Erythroblast (primary cell): ENCODE measurements around the gene TSEN15.

ENCODE experiments used
- DNase-seq, 2 experiments: peaks; one replicate each; lab custom pipeline; 2025; lab: John Stamatoyannopoulos, UW
- GATA1 ChIP-seq: IDR thresholded peaks from 2 replicates; pipeline ENCODE4 v1.6.1; 2011; ENCODE audit warnings: low read depth, mild to moderate bottlenecking, control low read depth, low read length, moderate library complexity
- POLR2A ChIP-seq: IDR thresholded peaks from 2 replicates; pipeline ENCODE4 v1.6.1; 2011; ENCODE audit warnings: mild to moderate bottlenecking, low read length

Gene TSEN15

GRCh38 chr1:184052194-184052559 is 647 bp downstream of the TSEN15 start:
- TF ChIP-seq POLR2A (no peak), GATA1 (no peak)
- DNase-seq: peak; percentile 48 to 53

DNA sequence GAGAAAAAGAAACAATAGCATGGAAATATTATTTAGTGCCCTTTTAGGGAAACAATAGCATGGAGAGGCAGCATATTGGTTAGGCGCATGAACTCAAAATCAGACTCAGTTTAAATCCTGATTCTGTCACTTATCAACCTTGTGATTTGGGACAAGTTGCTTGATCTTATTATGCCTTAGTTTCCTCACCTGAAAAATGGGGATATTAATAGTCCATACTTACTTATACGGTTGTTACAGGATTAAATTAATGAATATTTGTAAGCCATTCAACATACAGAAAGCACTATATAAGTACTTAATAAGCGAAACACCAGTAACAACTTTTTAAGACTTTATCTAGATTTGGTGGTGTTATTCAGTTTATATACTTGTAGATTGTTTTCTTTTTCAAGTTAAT is 1.2 kb downstream of the TSEN15 start:
- no peak for TF ChIP-seq POLR2A
- DNase-seq: peak in 1 of 2 experiments; percentile 24

GRCh38 chr1:184053881-184054280 is 2.4 kb downstream of the TSEN15 start:
- TF ChIP-seq POLR2A (no peak), GATA1 (no peak)
- no peak for DNase-seq

GRCh38 chr1:184056921-184057555 is 5.5 kb downstream of the TSEN15 start:
- TF ChIP-seq GATA1 (no peak), POLR2A (no peak)
- DNase-seq: no peak

DNA sequence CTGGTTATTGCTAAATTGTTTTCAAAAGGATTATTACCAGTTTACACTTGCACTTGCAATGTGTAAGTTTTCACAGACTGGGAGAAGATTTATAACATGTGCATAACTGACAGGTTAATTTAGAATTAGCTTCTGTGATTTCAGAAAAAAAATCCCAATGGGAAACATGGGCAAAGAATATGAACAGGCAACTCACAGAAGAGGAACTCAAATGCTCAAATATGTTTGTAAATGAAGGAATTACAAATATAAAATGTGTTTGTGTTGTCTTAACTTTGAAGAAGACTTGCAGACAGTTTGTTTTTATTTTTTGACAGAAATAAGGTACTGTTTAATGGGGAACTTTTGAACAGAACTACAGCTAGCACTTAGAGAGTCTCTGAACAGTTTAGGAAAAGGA is 8.4 kb downstream of the TSEN15 start:
- TF ChIP-seq POLR2A (no peak), GATA1 (no peak)
- DNase-seq: no peak

DNA sequence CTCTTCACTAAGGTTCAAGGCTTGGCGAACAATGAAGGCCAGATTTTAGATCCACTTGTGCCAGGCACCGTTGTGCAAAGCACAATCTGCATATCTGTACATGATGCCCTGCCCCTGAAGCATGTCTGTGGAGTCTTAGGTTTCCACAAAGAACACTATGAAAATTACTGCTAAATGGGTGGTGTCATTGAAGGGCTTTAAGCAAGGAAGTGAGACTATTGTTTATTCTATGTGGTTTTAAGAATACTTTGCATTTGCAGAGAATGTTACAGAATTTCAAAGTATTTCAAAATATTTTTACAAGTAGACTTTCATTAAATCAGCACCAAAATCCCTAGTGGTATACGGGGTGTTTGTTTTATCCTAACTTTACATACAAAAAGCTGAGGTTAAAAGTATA is 8.8 kb downstream of the TSEN15 start:
- DNase-seq: no peak
- no peak for TF ChIP-seq POLR2A
- TF ChIP-seq GATA1: no peak

DNA sequence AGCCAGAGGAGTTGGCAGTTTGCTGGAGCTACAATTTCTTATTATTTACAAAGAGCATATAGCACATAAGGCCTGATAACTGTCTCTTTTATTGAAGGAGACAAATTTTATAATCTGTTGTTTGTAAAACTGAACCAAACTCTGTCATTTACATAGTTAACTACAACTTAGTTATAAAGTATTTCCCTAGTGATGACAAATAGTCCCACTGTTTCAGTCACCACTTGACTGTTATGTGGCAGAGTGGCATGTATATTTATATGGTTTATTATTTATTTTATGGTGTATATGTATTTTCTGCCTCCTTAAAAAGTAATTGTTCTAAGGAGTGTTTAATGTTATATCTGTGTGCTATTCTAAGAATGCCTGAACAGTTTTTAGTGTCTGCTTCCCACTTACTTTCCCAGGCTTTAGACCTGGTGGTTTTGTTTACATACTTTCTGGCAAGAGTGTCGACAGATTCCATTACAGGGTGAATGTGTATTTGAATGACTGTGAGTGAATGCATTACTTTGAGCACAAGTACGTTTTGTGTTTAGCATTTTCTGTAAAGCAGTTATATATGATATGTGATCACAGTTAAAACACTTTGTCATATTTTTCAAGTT is 10.0 kb downstream of the TSEN15 start:
- TF ChIP-seq POLR2A (no peak), GATA1 (no peak)
- DNase-seq: no peak

DNA sequence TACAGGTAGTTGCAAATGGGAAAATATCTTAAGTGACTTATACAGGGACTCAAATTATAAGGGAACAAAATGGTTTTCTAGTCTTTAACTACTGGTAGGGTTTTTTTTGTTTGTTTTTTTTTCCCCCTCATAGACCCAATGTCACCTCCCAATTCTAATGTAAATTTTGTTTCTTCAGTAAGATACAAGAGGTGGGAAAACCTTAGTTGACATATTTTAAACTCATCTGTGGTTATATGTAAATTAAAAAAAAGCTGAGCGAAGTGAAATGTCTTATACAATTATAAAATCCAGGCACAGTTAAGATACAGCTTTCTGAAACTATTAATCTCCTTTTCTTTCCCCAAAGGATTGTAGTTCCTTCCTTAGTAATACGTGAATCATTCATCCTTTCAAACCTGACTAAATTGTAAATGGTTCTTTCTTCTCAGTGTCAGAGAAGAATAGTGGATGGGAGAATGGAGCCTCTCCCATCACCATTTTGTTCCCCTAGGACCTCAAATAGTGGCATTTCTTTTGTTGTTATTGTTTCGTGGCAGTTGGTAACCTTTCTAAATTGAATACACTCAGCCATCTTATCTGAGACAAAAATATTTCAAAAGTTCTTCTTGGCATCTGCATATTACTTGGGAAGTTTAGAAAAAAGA is 11.2 kb downstream of the TSEN15 start:
- DNase-seq: no peak
- TF ChIP-seq GATA1 (no peak), POLR2A (no peak)

DNA sequence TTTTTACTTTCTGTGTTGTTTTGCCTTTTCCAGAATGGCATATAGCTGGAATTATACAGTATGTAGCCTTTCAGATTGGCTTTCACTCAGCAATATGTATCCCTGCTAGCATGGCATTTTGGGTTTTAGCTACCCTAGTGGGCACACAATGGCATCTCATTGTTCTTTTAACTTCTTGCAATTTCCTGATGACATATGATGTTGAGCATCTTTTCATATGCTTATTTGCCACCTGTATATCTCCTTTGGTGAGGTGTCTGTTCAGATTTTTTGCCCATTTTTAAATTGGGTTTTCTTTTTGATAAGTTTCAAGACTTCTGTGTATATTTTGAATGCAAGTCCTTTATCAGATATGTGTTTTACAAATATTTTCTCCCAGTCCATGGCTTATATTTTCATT is 14.0 kb downstream of the TSEN15 start:
- no peak for DNase-seq
- no peak for TF ChIP-seq GATA1
- no peak for TF ChIP-seq POLR2A

DNA sequence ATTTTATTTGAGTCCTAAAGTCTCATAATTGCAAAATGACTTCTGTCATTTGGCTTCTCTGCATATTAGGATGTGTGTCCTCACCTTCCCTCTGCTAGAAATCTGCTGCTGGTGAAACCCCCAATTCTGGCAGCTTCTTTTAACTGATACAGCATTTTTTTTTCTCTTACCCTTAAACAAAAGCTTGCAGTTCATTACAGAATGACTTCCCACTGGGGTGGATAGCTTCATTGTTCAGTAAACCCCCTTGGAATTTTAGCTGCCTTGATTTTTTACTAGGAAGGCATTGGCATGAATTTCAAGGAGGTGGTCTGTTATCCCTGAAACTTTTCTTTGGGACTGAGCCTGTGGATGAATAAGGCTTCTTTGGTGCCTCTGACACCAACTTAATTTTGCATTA is 16.8 kb downstream of the TSEN15 start:
- DNase-seq: no peak

DNA sequence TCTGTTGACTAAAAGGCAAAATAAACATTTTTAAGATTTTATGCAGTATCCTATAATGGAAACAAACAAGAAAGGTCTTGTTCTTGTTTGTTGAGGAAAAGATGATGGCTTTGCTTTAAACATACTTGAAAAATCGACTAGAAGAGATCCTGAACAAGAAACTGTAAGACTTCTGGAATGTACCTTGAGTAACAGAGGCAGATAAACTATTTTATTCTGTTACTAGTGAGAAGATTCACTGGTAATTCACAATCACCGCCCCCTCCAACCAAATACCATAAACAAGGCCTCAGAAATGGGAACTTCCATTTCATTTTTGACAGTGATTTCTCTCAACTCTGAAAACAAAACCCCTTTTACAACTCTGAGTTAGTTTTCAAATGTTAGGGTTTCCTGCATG is 18.1 kb downstream of the TSEN15 start:
- no peak for DNase-seq

More for the DNA sequence above, 16.8 kb downstream of the TSEN15 start:
- TF ChIP-seq GATA1: no peak
- no peak for TF ChIP-seq POLR2A

DNA sequence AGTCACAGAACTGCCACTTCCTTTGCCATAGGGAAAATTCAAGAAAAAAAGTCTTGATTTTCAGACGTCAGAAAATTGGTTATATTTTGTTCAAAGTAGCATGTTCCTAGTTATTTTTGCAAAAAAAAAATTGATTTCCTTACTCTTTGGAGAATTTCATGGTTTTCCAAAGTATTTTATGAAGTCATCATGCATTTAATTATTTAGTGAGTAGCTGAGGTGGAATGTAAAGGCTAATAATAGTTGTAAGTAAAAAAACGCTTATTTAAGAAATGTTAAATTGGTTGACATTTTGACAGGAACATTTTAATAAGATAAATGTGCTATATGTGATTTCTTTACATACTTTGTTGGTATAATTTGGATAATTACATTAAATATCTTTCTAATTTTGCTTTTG is 20.8 kb downstream of the TSEN15 start:
- DNase-seq: no peak

More for the DNA sequence above, 18.1 kb downstream of the TSEN15 start:
- TF ChIP-seq POLR2A (no peak), GATA1 (no peak)

DNA sequence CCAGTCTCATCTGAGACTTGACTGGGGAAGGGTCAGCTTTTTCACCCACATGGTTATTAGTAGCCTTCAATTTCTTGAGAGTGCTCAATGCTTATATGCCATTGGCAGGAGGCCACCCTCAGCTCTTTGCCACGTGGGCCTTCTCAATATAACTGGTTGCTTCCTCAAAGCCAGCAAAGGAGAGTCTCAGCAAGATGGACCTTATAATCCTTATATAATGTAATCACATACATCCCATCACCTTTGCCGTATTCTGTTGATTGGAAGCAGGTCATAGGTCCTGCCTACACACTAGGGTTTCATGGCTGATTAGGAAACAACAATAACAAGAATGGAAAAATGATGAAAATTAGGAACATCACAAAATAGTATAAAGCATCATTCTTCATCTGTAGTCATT is 22.9 kb downstream of the TSEN15 start:
- no peak for TF ChIP-seq GATA1
- TF ChIP-seq POLR2A: no peak
- DNase-seq: no peak

More for the DNA sequence above, 20.8 kb downstream of the TSEN15 start:
- TF ChIP-seq POLR2A (no peak), GATA1 (no peak)
